H1 (cell line): Measurements from ENCODE around the gene PDZD4. TPM values are rescaled to one million over a fixed set of nuclear protein-coding genes. Genes with fewer than 3 reads are reported as not detected.

Source experiments
- CTCF ChIA-PET: fragments of 300-600 bp; sonication (Branson Sonifier 250); formaldehyde crosslinking; loops from one replicate; lab custom pipeline; 2021; ENCODE audit not compliant: partially characterized antibody; lab: Charles Lee
- POLR2A ChIA-PET: fragments of 300-600 bp; sonication (Branson Sonifier 250); formaldehyde crosslinking; loops from one replicate; lab custom pipeline; 2021; ENCODE audit warnings: inconsistent platforms; ENCODE audit not compliant: partially characterized antibody; lab: Charles Lee
- DNase-seq, 2 experiments: peaks; one replicate each; pipeline versions ENCODE4 v3.0.0 to v3.0.0-alpha.2; 2010 to 2022; ENCODE audit warnings: low spot score in 2 of 2, low read depth in 1 of 2, mixed read lengths in 1 of 2
- FAIRE-seq: peaks from 2 replicates; lab custom pipeline; 2011; peaks lifted over from hg19 to GRCh38; lab: Jason Lieb, UNC
- H2AFZ ChIP-seq: 2 replicates; pipeline ENCODE4 v1.8.1; 2012; ENCODE audit warnings: low read length, inconsistent platforms
- H2AK5ac ChIP-seq: 2 replicates; pipeline ENCODE4 v1.6.1; 2013; ENCODE audit warnings: low read depth, low read length
- H2BK120ac ChIP-seq: replicated peaks from 2 replicates; pipeline ENCODE3; 2013; ENCODE audit warnings: low read depth, low read length, inconsistent platforms
- H2BK12ac ChIP-seq: 2 replicates; pipeline ENCODE4 v1.6.1; 2013; ENCODE audit warnings: low read depth, low read length
- H2BK15ac ChIP-seq: 2 replicates; pipeline ENCODE4 v1.6.1; 2013; ENCODE audit warnings: low read length
- H2BK20ac ChIP-seq: 2 replicates; pipeline ENCODE4 v1.6.1; 2013; ENCODE audit warnings: low read length
- H2BK5ac ChIP-seq: 2 replicates; pipeline ENCODE4 v1.6.1; 2013; ENCODE audit warnings: low read depth, low read length
- H3K14ac ChIP-seq: 2 replicates; pipeline ENCODE4 v1.6.1; 2013; ENCODE audit warnings: inconsistent platforms; ENCODE audit not compliant: insufficient read length
- H3K18ac ChIP-seq: 2 replicates; pipeline ENCODE4 v1.6.1; 2013; ENCODE audit warnings: low read length; ENCODE audit errors: extremely low read depth
- H3K23ac ChIP-seq: 2 replicates; pipeline ENCODE4 v1.6.1; 2013; ENCODE audit warnings: inconsistent platforms; ENCODE audit not compliant: insufficient read length
- H3K23me2 ChIP-seq: 2 replicates; pipeline ENCODE4 v1.6.1; 2013; ENCODE audit warnings: low read depth, low read length
- H3K27ac ChIP-seq: 2 replicates; pipeline ENCODE4 v1.6.1; 2011; ENCODE audit warnings: low read depth, low read length, inconsistent platforms
- H3K27me3 ChIP-seq, 4 experiments: replicated peaks in 1 of 4; 1 replicate in 1 of 4; 2 replicates in 3 of 4; pipeline versions ENCODE4 v1.6.1 to v1.8.1; 2011 to 2013; ENCODE audit warnings: low read length in 3 of 4, mild to moderate bottlenecking in 3 of 4, inconsistent platforms in 2 of 4, mixed read lengths in 2 of 4, moderate library complexity in 1 of 4; ENCODE audit not compliant: control insufficient read depth in 3 of 4, insufficient read depth in 3 of 4; ENCODE audit errors: extremely low read depth in 1 of 4
- H3K36me3 ChIP-seq, 4 experiments: 2 replicates each; pipeline versions ENCODE4 v1.6.1 to v1.8.1; 2011 to 2013; ENCODE audit warnings: mild to moderate bottlenecking in 4 of 4, low read length in 3 of 4, moderate library complexity in 2 of 4, control low read depth in 1 of 4, inconsistent platforms in 1 of 4; ENCODE audit not compliant: insufficient read depth in 4 of 4, control insufficient read depth in 2 of 4
- H3K4ac ChIP-seq: replicated peaks from 2 replicates; pipeline ENCODE3; 2013; ENCODE audit warnings: low read length, low read depth, mixed read lengths, inconsistent platforms; ENCODE audit not compliant: insufficient read length
- H3K4me1 ChIP-seq, 4 experiments: replicated peaks in 1 of 4; 1 replicate in 1 of 4; 2 replicates in 3 of 4; pipeline versions ENCODE4 v1.6.1 to v1.8.1; 2011 to 2013; ENCODE audit warnings: low read length in 3 of 4, inconsistent platforms in 2 of 4, mixed read lengths in 1 of 4; ENCODE audit not compliant: insufficient read depth in 4 of 4, control insufficient read depth in 3 of 4
- H3K4me2 ChIP-seq, 2 experiments: 2 replicates each; pipeline versions ENCODE4 v1.6.1 to v1.8.1; 2011 to 2013; ENCODE audit warnings: low read depth in 2 of 2, low read length in 2 of 2, control low read depth in 1 of 2, inconsistent platforms in 1 of 2, mild to moderate bottlenecking in 1 of 2; ENCODE audit not compliant: insufficient read depth in 1 of 2
- H3K4me3 ChIP-seq, 4 experiments: fragments of 200-600, 300-600 bp in 1 of 4; sonication (generic), shearing (Covaris generic), sonication (Bioruptor Twin) in 1 of 4; 2 replicates each; pipeline versions ENCODE4 v1.5.1 to v1.8.1; 2011 to 2016; ENCODE audit warnings: low read length in 4 of 4, low read depth in 3 of 4, control low read depth in 2 of 4, inconsistent platforms in 2 of 4, mild to moderate bottlenecking in 2 of 4, mixed read lengths in 1 of 4, moderate library complexity in 1 of 4; ENCODE audit not compliant: insufficient read depth in 2 of 4; ENCODE audit errors: extremely low read depth in 1 of 4
- H3K56ac ChIP-seq: replicated peaks from 2 replicates; pipeline ENCODE3; 2013; ENCODE audit warnings: low read depth, mild to moderate bottlenecking, mixed read lengths, low read length, inconsistent platforms; ENCODE audit not compliant: insufficient read length
- H3K79me1 ChIP-seq: 2 replicates; pipeline ENCODE4 v1.6.1; 2013; ENCODE audit warnings: low read depth, low read length, control low read depth
- H3K79me2 ChIP-seq, 2 experiments: 2 replicates each; pipeline versions ENCODE4 v1.6.1 to v1.8.1; 2012 to 2013; ENCODE audit warnings: low read length in 2 of 2, mild to moderate bottlenecking in 2 of 2, inconsistent platforms in 1 of 2; ENCODE audit not compliant: insufficient read depth in 2 of 2, control insufficient read depth in 1 of 2
- H3K9ac ChIP-seq, 4 experiments: replicated peaks in 1 of 4; 1 replicate in 1 of 4; 2 replicates in 3 of 4; pipeline versions ENCODE4 v1.6.1 to v1.8.1; 2011 to 2013; ENCODE audit warnings: low read depth in 3 of 4, low read length in 3 of 4, control low read depth in 2 of 4, mild to moderate bottlenecking in 2 of 4, moderate library complexity in 2 of 4, inconsistent platforms in 1 of 4; ENCODE audit errors: extremely low read depth in 1 of 4
- H3K9me3 ChIP-seq, 2 experiments: 2 replicates each; pipeline versions ENCODE4 v1.6.1 to v1.8.1; 2012 to 2013; ENCODE audit warnings: mild to moderate bottlenecking in 2 of 2, moderate library complexity in 2 of 2, control low read depth in 1 of 2, inconsistent platforms in 1 of 2, low read depth in 1 of 2, low read length in 1 of 2, mixed read lengths in 1 of 2; ENCODE audit not compliant: insufficient read depth in 2 of 2
- H4K20me1 ChIP-seq, 2 experiments: replicated peaks in 1 of 2; 2 replicates each; pipeline versions ENCODE3 to v1.8.1; 2011 to 2013; ENCODE audit warnings: inconsistent platforms in 2 of 2, low read length in 2 of 2, mild to moderate bottlenecking in 1 of 2; ENCODE audit not compliant: insufficient read depth in 2 of 2, control insufficient read depth in 1 of 2
- H4K5ac ChIP-seq: 2 replicates; pipeline ENCODE4 v1.6.1; 2013; ENCODE audit warnings: low read length, low read depth, mixed read lengths, inconsistent platforms; ENCODE audit not compliant: insufficient read length
- H4K8ac ChIP-seq: 2 replicates; pipeline ENCODE4 v1.8.0; 2013; ENCODE audit warnings: mild to moderate bottlenecking, moderate library complexity, low read length, inconsistent platforms; ENCODE audit not compliant: insufficient read depth; ENCODE audit errors: extremely low read depth
- H4K91ac ChIP-seq: replicated peaks from 2 replicates; pipeline ENCODE3; 2013; ENCODE audit warnings: low read length, mixed read lengths, inconsistent platforms; ENCODE audit not compliant: insufficient read length
- EZH2 ChIP-seq: fragments of 200-600 bp; sonication (generic); IDR thresholded peaks from 2 replicates; pipeline ENCODE4 v1.7.1; 2012; ENCODE audit warnings: low read depth, mild to moderate bottlenecking, moderate library complexity, low read length, inconsistent platforms; ENCODE audit not compliant: severe bottlenecking
- KDM1A ChIP-seq: fragments of 200-600, 300-600 bp; sonication (generic); IDR thresholded peaks from 2 replicates; pipeline ENCODE4 v1.7.1; 2016; ENCODE audit warnings: mild to moderate bottlenecking, low read length, borderline replicate concordance
- MAX ChIP-seq: IDR thresholded peaks from 2 replicates; pipeline ENCODE4 v1.6.1; 2012; ENCODE audit warnings: inconsistent platforms
- POLR2A ChIP-seq, 2 experiments: IDR thresholded peaks; 1 replicate in 1 of 2; 2 replicates in 1 of 2; pipeline ENCODE4 v1.6.1; 2011; ENCODE audit warnings: low read depth in 2 of 2, low read length in 2 of 2, mild to moderate bottlenecking in 2 of 2; ENCODE audit errors: control extremely low read depth in 1 of 2
- SAP30 ChIP-seq: fragments of 300-600 bp; sonication (generic); IDR thresholded peaks from 2 replicates; pipeline ENCODE4 v1.7.1; 2012; ENCODE audit warnings: low read length, moderate library complexity, mild to moderate bottlenecking, inconsistent platforms; ENCODE audit not compliant: insufficient read depth, insufficient replicate concordance
- TAF1 ChIP-seq: IDR thresholded peaks from 2 replicates; pipeline ENCODE4 v1.6.1; 2011; ENCODE audit warnings: mild to moderate bottlenecking, low read depth, low read length
- TAF7 ChIP-seq: optimal IDR thresholded peaks from 2 replicates; pipeline ENCODE3; 2011; ENCODE audit warnings: low read depth, mild to moderate bottlenecking, inconsistent platforms, low read length, moderate library complexity, borderline replicate concordance
- WGBS, 2 experiments: shearing (Covaris generic) in 1 of 2; methylation state at CpG; one replicate each; pipeline versions ENCODE4 v1.1.6 to v1.1.7; 2013 to 2015; ENCODE audit warnings: low lambda C conversion rate in 2 of 2, mixed read lengths in 2 of 2, inconsistent platforms in 1 of 2, low coverage in 1 of 2, missing lambda C conversion rate in 1 of 2; ENCODE audit not compliant: insufficient replicate concordance in 2 of 2, insufficient coverage in 1 of 2, insufficient read length in 1 of 2; ENCODE audit errors: extremely low coverage in 1 of 2, missing lambda C conversion rate in 1 of 2; 5-methylcytosine and 5-hydroxymethylcytosine counted together
- polyA plus RNA-seq, 7 experiments: library from polyadenylated mRNA; depleted of rRNA in 3 of 7; stranded (reverse) in 5 of 7; unstranded in 2 of 7; fragments of >200 nt in 5 of 7; fragments of 200-250 nt in 2 of 7; gene quantifications; 1 replicate in 5 of 7; 2 replicates in 1 of 7; 4 replicates in 1 of 7; pipeline versions ENCODE4 v1.2.1 to v1.2.3, GENCODE V29; 2011 to 2013; ENCODE audit warnings: missing spikeins in 2 of 7, mixed read lengths in 2 of 7
- total RNA-seq: library from RNA; stranded (reverse); fragmentation: NEBNext Ultra II Directional; extraction: Animal tissue kit (Norgen Biotek cat#: 25700); gene quantifications from 2 replicates; pipeline ENCODE4 v1.2.1, GENCODE V29; 2021

PDZD4 gene
- total and polyA plus RNA-seq, 2 of the 8 experiments (the other 6 are each of a cell fraction or from before 2014, with no cell fraction given), result 45.8 to 169 TPM

GRCh38 chrX:153773741-153774575, 56.4 kb downstream of the PDZD4 start:
- Histone ChIP-seq H3K23me2 (no peaks in the 10 kb centered on the region), H3K79me2 (no peaks in the 10 kb centered on the region), H2BK15ac (no peak overlapping the region), H3K4me1 (no peaks in the 10 kb centered on the region), H2AFZ (no peak overlapping the region), H2BK12ac (no peak overlapping the region), H2BK20ac (no peak overlapping the region), H3K9ac (no peak overlapping the region), H3K4me2 (no peak overlapping the region), H4K20me1 (no peaks in the 10 kb centered on the region), H4K8ac (no peak overlapping the region), H3K23ac (no peak overlapping the region), H3K4ac (no peak overlapping the region), H3K18ac (no peak overlapping the region), H2BK120ac (no peak overlapping the region), H4K91ac (no peak overlapping the region), H4K5ac (no peak overlapping the region), H2AK5ac (no peak overlapping the region), H3K4me3 (no peak overlapping the region), H3K9me3 (no peaks in the 10 kb centered on the region), H3K56ac (no peak overlapping the region), H3K27me3 (no peaks in the 10 kb centered on the region), H3K14ac (no peak overlapping the region), H3K79me1 (no peaks in the 10 kb centered on the region), H2BK5ac (no peak overlapping the region), H3K27ac (no peak overlapping the region), H3K36me3 (no peaks in the 10 kb centered on the region)
- ChIA-PET POLR2A (no interaction called here), CTCF (interaction anchor here (0.8 to 1.6 kb wide), 5 partner anchors 8 to 144 kb away, joined by 3 to 4 read pairs (median 3); no protein-coding TSS in a partner anchor)
- WGBS, 2 experiments, result 84% methylated on average over 11 of the region's 48 CpGs; no CpG with 5 or more reads in 1 of the 2 experiments
- DNase-seq (no peak), FAIRE-seq (no peak)
- no peak for TF ChIP-seq TAF1
- TF ChIP-seq SAP30, result no peak
- no peak for TF ChIP-seq MAX
- TF ChIP-seq EZH2, result no peak
- TF ChIP-seq TAF7, result no peak
- TF ChIP-seq KDM1A, result no peak
- no peak for TF ChIP-seq POLR2A (IDR thresholded peaks at IDR 0.05; ENCODE audit: control extremely low read depth in 1 of 2, low read depth in 2 of 2, low read length in 2 of 2)
